ENCODE data around the gene ERLIN1.
A peak's percentile ranks its signal among the peaks of the same experiment; 100 is the strongest.

Gene ERLIN1

DNA sequence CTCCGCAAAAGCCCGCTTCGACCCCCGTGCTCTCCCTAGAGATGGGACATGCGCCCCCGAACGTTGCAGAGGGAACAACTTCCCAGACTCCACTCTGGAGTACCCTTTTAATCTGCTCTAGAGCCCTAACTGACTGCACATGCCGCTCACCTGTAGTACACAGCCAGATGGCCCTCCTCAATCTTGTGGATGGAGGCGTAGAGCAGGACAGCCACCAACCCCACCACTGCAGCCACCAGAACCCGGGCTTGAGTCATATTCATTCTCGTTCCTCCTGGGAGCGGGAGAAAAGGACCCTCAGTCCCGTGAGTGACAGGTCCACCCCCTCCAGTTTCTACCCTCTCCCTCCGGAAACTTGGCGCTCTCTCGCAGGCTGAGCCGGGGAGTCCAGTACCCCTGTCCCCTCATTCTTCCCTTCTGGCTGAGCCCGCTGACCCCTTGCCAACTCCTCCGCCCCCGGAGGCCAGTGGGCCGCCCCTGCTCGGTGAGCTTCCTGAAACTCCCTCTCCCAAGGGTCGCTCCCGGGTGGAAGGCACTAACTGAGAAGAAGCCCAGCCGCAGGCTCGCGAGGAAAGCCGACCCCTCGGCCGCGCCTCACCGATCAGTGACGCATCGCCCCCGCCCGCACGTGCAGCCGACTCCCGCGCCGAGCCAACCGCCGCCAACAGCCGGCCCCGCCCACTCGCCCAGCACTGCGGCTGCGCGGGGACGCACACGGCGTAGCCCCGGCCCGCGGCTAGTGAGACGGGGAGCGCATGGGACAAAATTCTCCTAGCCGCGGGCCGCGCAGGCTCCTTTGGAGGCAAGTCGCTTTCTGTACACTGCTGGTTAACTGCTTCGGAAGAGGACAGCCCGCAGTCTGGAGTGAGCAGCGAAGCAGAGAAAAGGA lies at the start of gene ERLIN1:
Gene ERLIN1 (minus strand): TSS at position 666 of the 889 bp plus-strand sequence. CDS start 403 bp downstream, at position 263.
- DNase-seq, result peak; percentile 85 to 93

GRCh38 chr10:100232101-100232500 lies 46.3 kb upstream of the ERLIN1 start:
- DNase-seq, result no peak

DNA sequence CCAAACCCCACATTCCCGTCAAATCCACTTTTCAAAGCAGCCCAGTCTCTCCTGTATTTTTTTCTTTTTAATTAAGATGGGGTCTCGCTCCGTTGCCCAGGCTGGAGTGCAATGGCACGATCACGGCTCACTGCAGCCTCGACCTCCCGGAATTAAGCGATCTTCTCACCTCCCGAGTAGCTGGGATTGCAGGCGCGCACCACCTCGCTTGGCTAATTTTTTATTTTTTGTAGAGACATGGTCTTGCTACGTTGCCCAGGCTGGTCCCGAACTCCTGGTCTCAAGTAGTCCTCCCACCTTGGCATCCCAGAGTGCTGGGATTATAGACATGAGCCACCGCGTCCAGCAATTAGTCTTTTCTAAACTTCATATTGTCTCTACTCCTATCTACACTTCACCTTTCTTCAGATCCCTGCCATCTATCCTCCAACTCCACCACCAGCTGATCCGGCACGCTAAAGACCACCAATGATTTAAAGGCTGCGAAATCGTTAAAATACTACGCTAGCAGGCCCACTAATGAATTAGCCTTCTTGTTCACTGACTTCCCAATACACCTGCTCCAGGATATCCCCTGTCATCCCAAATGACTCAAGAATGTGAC lies 44.1 kb upstream of the ERLIN1 start:
- DNase-seq, result no peak

DNA sequence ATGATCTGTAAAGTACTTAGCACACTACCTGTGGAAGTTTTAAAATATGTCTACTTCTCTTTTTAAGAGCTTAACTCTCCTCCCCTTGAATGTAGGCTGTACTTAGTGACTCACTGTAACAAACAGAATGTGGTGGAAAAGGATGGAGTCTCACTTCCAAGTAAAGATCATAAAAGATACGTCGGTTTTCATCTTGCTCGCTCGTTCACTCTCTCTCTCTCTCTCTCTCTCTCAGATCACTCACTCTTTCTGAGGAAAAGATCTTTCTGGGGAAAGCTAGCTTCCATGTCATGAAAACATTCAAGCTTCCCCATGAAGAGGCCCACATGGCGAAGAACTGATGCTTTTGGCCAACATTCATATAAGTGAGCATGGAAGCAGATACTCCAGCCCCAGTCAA lies 38.0 kb upstream of the ERLIN1 start:
- DNase-seq, result no peak

- no peak for DNase-seq
These were observed 36.7 kb upstream of the ERLIN1 start for GRCh38 chr10:100222529-100222928.

DNA sequence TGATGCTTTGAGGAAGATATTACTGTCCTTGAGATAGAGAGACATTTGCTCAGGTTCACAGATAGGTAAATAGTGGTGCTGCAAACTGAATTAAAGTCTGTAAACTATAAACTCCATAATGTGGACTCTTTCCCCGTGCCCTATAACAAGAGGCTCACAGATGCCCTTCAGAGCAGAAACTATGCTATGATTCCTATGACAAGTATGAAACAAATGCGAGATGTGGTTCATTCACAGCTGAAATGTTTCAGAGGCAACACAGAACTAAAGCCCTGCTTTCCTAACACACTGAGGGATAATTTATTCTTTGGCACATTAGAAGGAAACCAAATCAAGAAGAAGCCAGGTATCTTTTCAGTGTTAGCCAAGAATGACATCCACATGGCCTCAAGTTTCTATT lies 30.2 kb upstream of the ERLIN1 start:
- no peak for DNase-seq

GRCh38 chr10:100209303-100209702 lies 23.5 kb upstream of the ERLIN1 start:
- DNase-seq, result no peak

DNA sequence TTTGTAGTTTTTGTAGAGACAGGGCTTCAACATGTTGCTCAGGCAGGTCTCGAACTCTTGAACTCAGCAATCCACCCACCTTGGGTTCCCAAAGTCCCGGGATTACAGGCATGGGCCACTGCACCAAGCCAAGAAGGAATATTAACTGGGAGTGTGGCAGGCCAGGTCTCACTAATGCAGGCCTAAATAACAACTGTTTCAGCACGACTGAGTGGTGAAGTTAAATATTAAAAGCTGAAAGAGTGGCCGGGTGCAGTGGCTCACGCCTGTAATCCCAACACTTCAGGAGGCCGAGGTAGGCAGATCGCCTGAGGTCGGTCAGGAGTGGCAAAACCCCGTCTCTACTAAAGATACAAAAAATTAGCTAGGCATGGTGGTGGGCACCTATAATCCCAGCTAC lies 22.4 kb upstream of the ERLIN1 start:
- DNase-seq, result no peak

GRCh38 chr10:100204370-100204769 lies 18.5 kb upstream of the ERLIN1 start:
- no peak for DNase-seq

- DNase-seq, result no peak
These were observed 15.7 kb upstream of the ERLIN1 start for GRCh38 chr10:100201549-100201948.

GRCh38 chr10:100194711-100195110 lies 8.9 kb upstream of the ERLIN1 start:
- DNase-seq, result no peak

DNA sequence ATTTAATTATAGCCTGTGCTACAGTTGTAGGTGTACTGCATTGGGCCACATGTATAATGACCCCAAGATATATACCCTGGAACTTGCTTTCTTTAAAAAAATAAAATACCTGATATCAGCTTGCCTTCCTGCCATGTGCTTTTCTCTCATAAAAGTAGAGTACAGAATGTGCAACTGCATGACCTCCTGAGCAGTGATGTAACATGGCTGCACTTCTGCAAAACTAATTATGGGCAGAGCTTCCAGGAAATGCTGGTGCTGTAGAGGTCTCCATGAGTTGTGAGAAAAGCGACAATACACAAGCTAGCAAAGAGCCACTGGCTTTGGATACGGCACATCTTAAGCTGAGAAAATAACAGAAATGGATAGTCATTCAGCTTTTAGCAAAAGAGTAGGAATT lies 6.5 kb upstream of the ERLIN1 start:
- no peak for DNase-seq

DNA sequence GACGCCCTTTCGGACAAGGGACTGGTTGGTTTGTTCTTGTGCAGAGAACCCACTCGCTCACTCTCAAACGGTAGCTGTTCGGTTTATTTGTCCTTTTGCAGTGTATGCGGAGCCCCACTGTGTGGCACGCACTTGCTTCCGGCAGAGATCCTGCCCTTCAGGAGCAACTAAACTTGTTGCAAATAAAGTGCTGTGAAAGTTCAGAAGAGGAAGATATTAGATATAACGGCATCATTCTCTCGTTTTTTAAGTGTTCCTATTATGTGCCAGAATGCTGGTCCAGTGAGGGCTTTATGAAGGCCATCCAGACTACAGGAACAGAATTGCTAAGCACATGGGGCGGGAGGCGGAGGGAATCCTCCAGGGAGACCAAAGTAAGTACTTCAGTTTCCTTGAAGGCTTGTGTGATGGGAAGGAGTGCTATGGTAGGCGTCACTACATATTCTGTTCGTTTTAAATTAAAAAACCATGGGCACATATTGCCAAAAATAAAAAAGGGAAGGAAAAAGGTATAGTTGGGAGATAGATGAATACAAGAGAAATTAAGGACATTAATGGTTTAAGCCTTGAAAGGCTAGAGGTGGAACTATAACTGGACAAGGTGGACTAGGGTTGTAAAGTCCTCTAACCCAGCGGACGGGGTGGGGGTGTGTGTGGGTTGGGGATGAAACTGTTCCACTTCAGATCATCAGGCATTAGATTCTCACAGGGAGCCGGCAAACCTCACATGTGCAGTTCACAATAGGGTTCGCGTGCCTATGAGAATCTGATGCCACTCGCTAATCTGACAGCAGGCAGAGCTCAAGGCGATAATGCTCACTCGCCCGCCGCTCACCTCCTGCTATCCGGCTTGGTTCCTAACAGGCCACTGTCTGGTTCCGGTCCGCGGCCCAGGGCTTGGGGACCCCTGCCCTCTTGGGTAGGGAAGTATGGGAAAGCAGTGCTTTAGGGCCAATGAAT lies 704 bp upstream of the ERLIN1 start:
- DNase-seq, result peak; percentile 24 to 48

DNA sequence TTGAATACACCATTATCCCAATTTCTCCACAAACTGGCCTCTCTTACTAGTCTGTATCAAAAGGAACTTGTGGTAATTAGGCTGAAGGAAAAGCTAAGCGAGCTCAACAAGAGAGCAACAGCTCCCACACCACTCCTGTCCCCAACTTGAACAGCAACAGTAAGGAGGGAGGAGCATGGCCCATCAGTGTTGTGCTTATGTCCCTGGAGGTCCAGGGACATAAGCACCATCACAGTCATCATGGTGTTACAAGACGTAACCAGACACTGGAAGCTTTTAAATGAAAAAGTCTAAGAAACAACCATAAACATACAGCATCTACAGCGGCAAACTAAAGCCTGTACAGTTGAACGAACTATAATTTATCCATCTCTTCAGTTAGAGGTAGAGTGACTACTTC lies 989 bp downstream of the ERLIN1 start:
- peak in 1 of 2 experiments; percentile 10 for DNase-seq

DNA sequence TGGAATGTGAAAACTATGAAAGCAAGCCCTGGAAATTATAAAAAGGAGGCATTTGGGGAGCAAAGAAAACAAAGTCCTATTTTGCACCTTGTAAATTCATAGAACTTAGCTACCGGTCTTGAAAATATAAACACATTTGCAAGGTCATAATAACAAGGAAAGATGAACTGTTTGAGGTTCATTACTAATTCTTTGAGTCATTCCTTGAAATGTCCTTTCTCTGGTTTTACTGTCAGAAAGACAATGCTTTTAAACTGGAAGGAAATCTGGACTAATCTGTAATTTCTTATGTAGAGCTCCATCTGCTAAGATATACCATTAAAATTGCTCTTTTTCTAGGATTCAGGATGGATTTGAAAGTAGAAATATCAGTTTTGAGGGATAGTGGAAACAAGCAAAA lies 1.4 kb downstream of the ERLIN1 start:
- no peak for DNase-seq

DNA sequence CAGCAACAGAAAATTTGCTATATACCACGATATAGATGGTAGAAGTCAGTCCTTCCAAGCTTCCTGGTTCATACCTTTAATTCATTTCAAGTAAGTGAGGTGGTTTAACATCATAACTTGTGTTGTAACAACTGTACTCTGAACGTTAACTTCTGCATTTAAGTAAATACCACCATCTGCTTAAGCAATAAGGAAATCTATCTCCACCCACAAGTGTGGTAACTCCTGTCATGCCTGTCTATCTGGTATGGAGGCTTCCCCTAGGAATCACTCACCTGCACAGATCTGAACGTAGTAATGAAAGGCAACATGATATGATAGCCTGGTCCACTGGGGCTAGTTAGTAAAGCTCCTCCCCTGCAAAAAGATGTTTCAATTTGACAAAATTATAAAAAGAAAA lies 2.3 kb downstream of the ERLIN1 start:
- no peak for DNase-seq

DNA sequence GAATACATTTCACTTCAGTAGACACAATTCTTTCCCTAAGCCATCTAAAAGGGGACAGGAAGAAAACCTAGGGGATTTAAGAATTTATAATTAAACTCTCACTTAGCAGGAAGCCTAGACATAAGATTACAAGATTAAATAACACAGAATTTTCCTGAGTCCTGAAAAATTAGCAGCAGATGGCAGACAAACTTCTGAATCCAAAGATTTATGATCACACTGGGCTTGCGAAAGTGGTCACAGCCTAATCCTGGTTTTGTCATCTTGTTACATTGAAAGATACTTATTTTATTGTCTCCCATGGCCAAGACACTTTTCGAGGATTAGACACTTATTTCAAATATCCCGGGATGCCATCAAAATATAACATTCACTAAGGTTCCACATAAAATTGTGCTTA lies 2.9 kb downstream of the ERLIN1 start:
- no peak for DNase-seq

GRCh38 chr10:100182281-100182680 lies 3.5 kb downstream of the ERLIN1 start:
- DNase-seq, result no peak

DNA sequence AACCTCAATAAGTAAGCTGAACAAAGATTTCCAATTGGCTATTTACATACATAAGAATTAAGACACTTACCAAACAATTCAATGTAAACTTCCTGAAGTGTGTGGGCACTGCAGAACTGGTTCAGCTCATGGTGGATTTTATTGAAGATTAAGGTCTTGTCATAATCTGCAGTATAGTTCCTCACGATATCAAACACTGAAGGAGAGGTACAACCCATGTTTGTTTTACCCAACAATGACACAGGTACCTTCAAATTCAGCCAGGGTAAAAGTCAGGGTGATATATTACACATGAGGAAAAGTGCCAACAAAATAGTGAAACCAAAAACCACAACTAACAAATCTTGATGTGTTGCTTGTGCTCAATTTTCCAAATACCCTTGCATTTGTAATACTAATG lies 10.0 kb downstream of the ERLIN1 start:
- DNase-seq, result no peak

DNA sequence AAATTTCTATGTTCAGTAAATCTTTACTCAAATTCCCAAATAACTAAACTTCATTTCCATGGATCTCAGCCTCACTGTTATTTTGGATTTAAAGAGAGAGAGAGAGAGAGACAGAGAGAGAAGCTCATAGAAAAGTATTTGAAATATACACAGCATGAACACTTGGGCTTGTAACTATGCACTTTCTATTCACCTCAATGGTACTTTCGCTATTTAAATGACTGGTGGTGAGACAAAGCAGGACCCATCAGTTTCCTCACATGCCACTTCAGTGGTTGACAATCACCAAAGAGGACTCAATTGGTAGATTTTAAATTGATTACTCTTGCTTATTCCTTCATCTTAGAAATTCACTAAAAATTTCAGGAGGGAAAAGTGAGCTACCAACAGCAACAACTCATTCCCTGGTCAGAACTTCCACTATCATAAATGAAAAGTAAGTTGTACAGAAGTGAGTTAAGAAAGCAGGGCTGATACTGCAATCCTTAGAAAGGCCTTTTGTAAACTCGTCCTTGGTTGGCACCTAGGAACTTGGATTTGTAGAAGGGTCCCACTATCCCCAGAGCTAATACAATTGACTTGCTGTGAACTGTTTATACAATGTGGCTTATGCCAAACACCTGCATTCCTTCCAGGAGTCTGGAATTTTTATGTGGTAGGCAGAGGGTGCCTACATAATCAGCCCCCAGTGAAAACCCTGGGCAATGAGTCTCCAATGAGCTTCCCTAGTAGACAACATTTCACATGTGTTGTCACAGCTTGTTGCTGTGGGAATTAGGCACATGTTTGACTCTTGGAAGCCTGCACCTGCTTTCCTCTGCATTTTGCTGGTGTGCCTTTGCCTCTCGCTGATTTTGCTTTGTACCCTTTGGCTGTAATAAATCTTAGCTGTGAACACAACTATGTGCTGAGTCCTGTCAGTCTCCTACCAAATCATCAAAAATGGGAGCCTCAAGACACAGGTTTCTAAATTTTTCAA lies 10.8 kb downstream of the ERLIN1 start:
- no peak for DNase-seq

DNA sequence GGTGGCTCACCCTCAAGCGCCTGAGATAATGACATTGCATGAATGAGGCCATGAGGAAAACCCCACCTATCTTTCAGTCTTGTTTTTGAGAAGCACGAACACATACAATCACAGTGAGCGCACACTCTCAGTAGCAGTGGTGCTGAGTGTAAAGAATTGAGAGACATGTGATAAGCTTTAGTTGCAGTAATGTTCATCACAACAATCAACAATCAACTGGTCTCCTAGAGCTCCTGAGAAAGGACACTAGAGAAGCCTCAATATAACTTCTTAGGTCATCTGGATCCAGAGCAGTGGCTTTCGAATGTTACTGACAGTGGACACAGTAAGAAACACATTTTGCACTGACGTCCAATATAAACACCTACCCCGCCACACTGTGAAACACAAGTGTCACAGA lies 12.8 kb downstream of the ERLIN1 start:
- DNase-seq, result no peak

DNA sequence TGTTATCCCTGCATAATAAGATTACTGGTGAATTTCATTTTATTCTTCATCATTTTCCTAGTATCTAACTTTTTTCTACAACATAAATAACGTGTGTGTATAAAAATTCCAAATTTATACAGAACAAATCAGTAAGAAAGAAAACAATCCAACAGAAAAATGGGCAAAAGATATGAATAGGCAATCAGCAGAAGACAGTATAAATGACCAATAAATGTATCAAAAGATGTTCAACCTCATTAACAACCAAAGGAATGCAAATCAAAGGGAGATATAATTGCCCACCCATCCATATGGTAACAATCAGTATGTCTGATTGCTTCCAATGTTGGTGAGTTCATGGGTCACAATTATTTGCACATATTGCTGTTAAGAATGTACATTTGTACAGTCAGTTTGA lies 13.5 kb downstream of the ERLIN1 start:
- DNase-seq, result no peak
